ENCODE data around the gene PHIP.

Gene PHIP

GRCh38 chr6:79072640-79073181 lies 5.3 kb downstream of the PHIP start:
- Histone ChIP-seq H3K4me3 (ENCODE audit: low read depth, low read length, poor library complexity, severe bottlenecking) (no peak overlapping the region), H3K4me2 (ENCODE audit: low read length) (no peak overlapping the region), H4K20me1 (ENCODE audit: insufficient read depth, low read length) (no peaks in the 10 kb centered on the region)

GRCh38 chr6:79071547-79071946 lies 6.5 kb downstream of the PHIP start:
- Histone ChIP-seq H3K9me2 (ENCODE audit: low read depth, low read length) (no peaks in the 10 kb centered on the region), H3K4me1 (ENCODE audit: insufficient read depth, low read length, severe bottlenecking) (peaks cover 48% of the 10 kb centered on the region), H3K79me2 (ENCODE audit: insufficient read depth, low read length) (peaks cover 93% of the 10 kb centered on the region), H3F3A (ENCODE audit: insufficient read depth, low read length) (no peaks in the 10 kb centered on the region), H3K4me3 (ENCODE audit: low read depth, low read length, poor library complexity, severe bottlenecking) (no peak overlapping the region), H3K4me2 (ENCODE audit: low read length) (no peak overlapping the region), H3K9me3 (ENCODE audit: low read length) (peaks cover 10% of the 10 kb centered on the region), H3K27ac (ENCODE audit: low read depth, low read length, poor library complexity, severe bottlenecking) (no peak overlapping the region), H3K36me3 (ENCODE audit: insufficient read depth, low read length) (peaks cover 73% of the 10 kb centered on the region), H3K9ac (ENCODE audit: low read length) (no peak overlapping the region), H2AFZ (ENCODE audit: low read length) (no peak overlapping the region), H3K27me3 (ENCODE audit: insufficient read depth, low read length) (no peaks in the 10 kb centered on the region), H4K20me1 (ENCODE audit: insufficient read depth, low read length) (no peaks in the 10 kb centered on the region)
- no peak for TF ChIP-seq EZH2 (IDR thresholded peaks at IDR 0.05; ENCODE audit: borderline replicate concordance, low read length)
- TF ChIP-seq, protein P1, sequence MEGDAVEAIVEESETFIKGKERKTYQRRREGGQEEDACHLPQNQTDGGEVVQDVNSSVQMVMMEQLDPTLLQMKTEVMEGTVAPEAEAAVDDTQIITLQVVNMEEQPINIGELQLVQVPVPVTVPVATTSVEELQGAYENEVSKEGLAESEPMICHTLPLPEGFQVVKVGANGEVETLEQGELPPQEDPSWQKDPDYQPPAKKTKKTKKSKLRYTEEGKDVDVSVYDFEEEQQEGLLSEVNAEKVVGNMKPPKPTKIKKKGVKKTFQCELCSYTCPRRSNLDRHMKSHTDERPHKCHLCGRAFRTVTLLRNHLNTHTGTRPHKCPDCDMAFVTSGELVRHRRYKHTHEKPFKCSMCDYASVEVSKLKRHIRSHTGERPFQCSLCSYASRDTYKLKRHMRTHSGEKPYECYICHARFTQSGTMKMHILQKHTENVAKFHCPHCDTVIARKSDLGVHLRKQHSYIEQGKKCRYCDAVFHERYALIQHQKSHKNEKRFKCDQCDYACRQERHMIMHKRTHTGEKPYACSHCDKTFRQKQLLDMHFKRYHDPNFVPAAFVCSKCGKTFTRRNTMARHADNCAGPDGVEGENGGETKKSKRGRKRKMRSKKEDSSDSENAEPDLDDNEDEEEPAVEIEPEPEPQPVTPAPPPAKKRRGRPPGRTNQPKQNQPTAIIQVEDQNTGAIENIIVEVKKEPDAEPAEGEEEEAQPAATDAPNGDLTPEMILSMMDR (IDR thresholded peaks at IDR 0.05; ENCODE audit: low read length): no peak

More at GRCh38 chr6:79072640-79073181, 5.3 kb downstream of the PHIP start:
- Histone ChIP-seq H3K9ac (ENCODE audit: low read length) (no peak overlapping the region), H3K4me1 (ENCODE audit: insufficient read depth, low read length, severe bottlenecking) (peaks cover 49% of the 10 kb centered on the region), H3K9me2 (ENCODE audit: low read depth, low read length) (no peaks in the 10 kb centered on the region), H3K27ac (ENCODE audit: low read depth, low read length, poor library complexity, severe bottlenecking) (no peak overlapping the region), H3F3A (ENCODE audit: insufficient read depth, low read length) (no peaks in the 10 kb centered on the region), H2AFZ (ENCODE audit: low read length) (no peak overlapping the region), H3K79me2 (ENCODE audit: insufficient read depth, low read length) (peaks cover 84% of the 10 kb centered on the region), H3K36me3 (ENCODE audit: insufficient read depth, low read length) (peaks cover 72% of the 10 kb centered on the region), H3K9me3 (ENCODE audit: low read length) (peaks cover 10% of the 10 kb centered on the region), H3K27me3 (ENCODE audit: insufficient read depth, low read length) (no peaks in the 10 kb centered on the region)
- TF ChIP-seq, protein P1 (IDR thresholded peaks at IDR 0.05; ENCODE audit: low read length): no peak
- TF ChIP-seq EZH2 (IDR thresholded peaks at IDR 0.05; ENCODE audit: borderline replicate concordance, low read length): no peak

GRCh38 chr6:79070206-79070825 lies 7.7 kb downstream of the PHIP start:
- peaks cover 61% of the 10 kb centered on the region for H3K36me3 ChIP-seq (ENCODE audit: insufficient read depth, low read length)
- no peak overlapping the region for H3K27ac ChIP-seq (ENCODE audit: low read depth, low read length, poor library complexity, severe bottlenecking)
- no peaks in the 10 kb centered on the region for H3K9me2 ChIP-seq (ENCODE audit: low read depth, low read length)
- H3K79me2 ChIP-seq (ENCODE audit: insufficient read depth, low read length): peaks cover 89% of the 10 kb centered on the region
- H3K4me1 ChIP-seq (ENCODE audit: insufficient read depth, low read length, severe bottlenecking): peaks cover 36% of the 10 kb centered on the region
- TF ChIP-seq EZH2 (IDR thresholded peaks at IDR 0.05; ENCODE audit: borderline replicate concordance, low read length): no peak
- TF ChIP-seq, protein P1 (IDR thresholded peaks at IDR 0.05; ENCODE audit: low read length): no peak
- H3K4me3 ChIP-seq (ENCODE audit: low read depth, low read length, poor library complexity, severe bottlenecking): no peak overlapping the region
- H4K20me1 ChIP-seq (ENCODE audit: insufficient read depth, low read length): no peaks in the 10 kb centered on the region
- no peak overlapping the region for H2AFZ ChIP-seq (ENCODE audit: low read length)
- H3K4me2 ChIP-seq (ENCODE audit: low read length): no peak overlapping the region
- no peak overlapping the region for H3K9ac ChIP-seq (ENCODE audit: low read length)
- H3F3A ChIP-seq (ENCODE audit: insufficient read depth, low read length): no peaks in the 10 kb centered on the region
- peaks cover 10% of the 10 kb centered on the region for H3K9me3 ChIP-seq (ENCODE audit: low read length)
- H3K27me3 ChIP-seq (ENCODE audit: insufficient read depth, low read length): no peaks in the 10 kb centered on the region
